HG02623 (cell line): ENCODE results near the gene IFI44.

Experiments
- ATAC-seq: cut with Tn5 transposase; IDR thresholded peaks from one replicate; pipeline ENCODE4 v1.9.1; 2021; ENCODE audit warnings: moderate library complexity; ENCODE audit not compliant: unreplicated experiment

Gene IFI44

GRCh38 chr1:78699813-78700212 is 50.2 kb downstream of the IFI44 start:
- no peak for ATAC-seq

GRCh38 chr1:78702426-78702825 is 52.8 kb downstream of the IFI44 start:
- ATAC-seq = no peak

- no peak for ATAC-seq
Observed at GRCh38 chr1:78703806-78704205, 54.2 kb downstream of the IFI44 start.

- no peak for ATAC-seq
Observed at GRCh38 chr1:78712467-78713051, 62.9 kb downstream of the IFI44 start.

DNA sequence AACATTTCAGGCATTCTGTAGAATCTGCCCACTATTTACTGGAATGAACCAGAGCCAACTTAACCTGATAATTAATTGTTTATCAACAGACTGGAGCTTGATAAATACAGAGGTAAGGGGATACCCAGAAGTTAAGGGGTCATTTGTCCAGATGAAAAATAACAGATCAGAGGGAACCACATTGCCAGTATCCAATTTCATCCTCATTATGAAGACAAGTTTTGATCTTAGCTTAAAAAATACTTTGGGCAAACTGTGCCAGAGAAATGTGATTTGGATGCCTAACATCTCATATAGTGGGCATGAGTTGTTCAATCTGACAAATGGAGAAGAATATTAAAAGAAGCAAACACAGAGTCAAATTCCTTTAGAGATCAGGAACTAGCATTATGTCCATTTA is 63.7 kb downstream of the IFI44 start:
- ATAC-seq = no peak
